ENCODE measurements around the gene IQCK. TPM values are rescaled to one million over a fixed set of nuclear protein-coding genes. Genes with fewer than 3 reads are reported as not detected.

Gene IQCK
- total RNA-seq, 2 donors from 2014 or later, result 7.5 to 14.4 TPM

DNA sequence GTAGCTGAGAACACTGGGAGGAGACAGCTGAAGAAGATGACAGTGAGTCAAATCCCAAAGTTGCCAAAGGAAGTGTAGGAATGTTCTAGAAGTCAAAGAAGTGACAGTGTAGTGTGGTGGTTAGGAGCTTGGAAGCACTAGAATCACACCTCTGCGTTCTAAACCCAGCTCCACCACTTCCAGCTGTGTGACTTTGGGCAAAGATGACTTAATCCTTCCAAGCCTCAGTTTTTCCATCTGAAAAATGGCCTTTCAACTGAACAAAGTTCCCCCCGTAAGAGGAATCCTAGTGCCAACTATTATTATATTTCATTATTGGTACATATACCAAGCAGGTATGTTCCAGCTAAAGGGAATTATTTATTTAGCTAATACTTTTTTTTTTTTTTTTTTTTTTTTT is 56.0 kb downstream of the IQCK start:
- Histone ChIP-seq H3K4me3 (no peak overlapping the region), H3K27ac (no peak overlapping the region), H3K4me1 (peaks cover 0 to 6% of the 10 kb centered on the region in 2 donors), H3K27me3 (no peaks in the 10 kb centered on the region), H3K36me3 (peaks cover 4% of the 10 kb centered on the region), H3K9me3 (no peaks in the 10 kb centered on the region)
- no peak for DNase-seq (ENCODE audit: low spot score)
- TF ChIP-seq, protein P1, sequence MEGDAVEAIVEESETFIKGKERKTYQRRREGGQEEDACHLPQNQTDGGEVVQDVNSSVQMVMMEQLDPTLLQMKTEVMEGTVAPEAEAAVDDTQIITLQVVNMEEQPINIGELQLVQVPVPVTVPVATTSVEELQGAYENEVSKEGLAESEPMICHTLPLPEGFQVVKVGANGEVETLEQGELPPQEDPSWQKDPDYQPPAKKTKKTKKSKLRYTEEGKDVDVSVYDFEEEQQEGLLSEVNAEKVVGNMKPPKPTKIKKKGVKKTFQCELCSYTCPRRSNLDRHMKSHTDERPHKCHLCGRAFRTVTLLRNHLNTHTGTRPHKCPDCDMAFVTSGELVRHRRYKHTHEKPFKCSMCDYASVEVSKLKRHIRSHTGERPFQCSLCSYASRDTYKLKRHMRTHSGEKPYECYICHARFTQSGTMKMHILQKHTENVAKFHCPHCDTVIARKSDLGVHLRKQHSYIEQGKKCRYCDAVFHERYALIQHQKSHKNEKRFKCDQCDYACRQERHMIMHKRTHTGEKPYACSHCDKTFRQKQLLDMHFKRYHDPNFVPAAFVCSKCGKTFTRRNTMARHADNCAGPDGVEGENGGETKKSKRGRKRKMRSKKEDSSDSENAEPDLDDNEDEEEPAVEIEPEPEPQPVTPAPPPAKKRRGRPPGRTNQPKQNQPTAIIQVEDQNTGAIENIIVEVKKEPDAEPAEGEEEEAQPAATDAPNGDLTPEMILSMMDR (IDR thresholded peaks at IDR 0.05), result no peak

DNA sequence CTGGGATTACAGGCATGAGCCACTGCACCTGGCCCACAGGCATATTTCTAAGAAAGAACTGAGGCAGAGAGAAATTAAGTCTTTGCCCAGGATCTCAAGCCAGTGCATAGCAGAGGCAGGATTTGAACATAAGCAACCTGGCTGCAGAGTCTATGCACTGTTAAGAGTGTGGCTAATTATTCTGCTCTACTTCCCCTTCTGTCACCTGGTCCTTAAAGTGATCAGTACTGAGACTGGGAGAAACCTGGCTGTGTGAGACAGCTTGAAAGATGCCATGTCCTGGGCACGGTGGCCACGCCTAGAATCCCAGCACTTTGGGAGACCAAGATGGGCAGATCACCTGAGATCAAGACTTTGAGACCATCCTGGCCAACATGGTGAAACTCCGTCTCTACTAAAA is 58.1 kb downstream of the IQCK start:
- Histone ChIP-seq H3K27me3 (no peaks in the 10 kb centered on the region), H3K9me3 (no peaks in the 10 kb centered on the region), H3K4me1 (peaks cover 0 to 6% of the 10 kb centered on the region in 2 donors), H3K27ac (no peak overlapping the region), H3K4me3 (no peak overlapping the region), H3K36me3 (no peaks in the 10 kb centered on the region)
- TF ChIP-seq, protein P1 (IDR thresholded peaks at IDR 0.05), result no peak
- DNase-seq (ENCODE audit: low spot score), result no peak

DNA sequence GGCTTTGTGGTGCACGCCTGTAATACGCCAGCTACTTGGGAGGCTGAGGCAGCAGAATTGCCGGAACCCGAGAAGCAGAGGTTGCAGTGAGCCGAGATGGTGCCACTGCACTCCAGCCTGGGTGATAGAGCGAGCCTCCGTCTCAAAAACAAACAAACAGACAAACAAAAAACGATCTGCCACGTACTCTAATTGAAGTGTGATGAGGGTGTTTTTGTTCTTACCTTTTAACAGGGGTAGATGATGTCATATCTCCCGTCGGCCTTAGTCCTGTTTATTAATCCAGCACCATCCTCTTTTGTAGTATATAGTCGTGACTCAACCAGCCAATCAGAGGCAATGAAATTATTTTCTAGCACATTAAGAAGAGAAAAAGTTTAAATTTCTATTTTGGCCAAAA is 58.5 kb downstream of the IQCK start:
- no peak for DNase-seq (ENCODE audit: low spot score)
- no peaks in the 10 kb centered on the region for H3K27me3 ChIP-seq
- no peaks in the 10 kb centered on the region for H3K36me3 ChIP-seq
- no peaks in the 10 kb centered on the region for H3K9me3 ChIP-seq
- H3K4me3 ChIP-seq, result no peak overlapping the region
- TF ChIP-seq, protein P1 (IDR thresholded peaks at IDR 0.05), result no peak
- H3K27ac ChIP-seq, result no peak overlapping the region
- H3K4me1 ChIP-seq, result peaks cover 0 to 6% of the 10 kb centered on the region in 2 donors

DNA sequence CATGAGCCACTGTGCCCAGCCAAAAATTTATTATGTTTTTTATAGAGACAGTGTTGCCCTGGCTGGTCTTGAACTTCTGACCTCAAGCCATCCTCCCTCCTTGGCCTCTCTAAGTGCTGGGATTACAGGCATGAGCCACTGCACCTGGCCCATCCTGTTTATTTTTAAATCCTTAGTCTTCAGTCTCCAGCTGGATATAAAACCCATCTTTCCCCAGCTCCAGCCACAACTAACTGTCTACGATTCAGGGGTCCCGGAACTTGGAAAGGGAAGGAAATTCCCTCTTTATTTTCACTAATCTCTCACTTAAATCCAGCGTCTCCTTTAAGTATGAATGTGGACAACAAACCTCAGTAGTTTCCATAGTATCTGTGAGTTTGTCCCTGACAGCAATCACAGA is 62.2 kb downstream of the IQCK start:
- Histone ChIP-seq H3K4me1 (peaks cover 0 to 19% of the 10 kb centered on the region in 2 donors), H3K9me3 (no peaks in the 10 kb centered on the region), H3K36me3 (no peaks in the 10 kb centered on the region), H3K27me3 (no peaks in the 10 kb centered on the region), H3K27ac (no peak overlapping the region), H3K4me3 (no peak overlapping the region)
- TF ChIP-seq, protein P1 (IDR thresholded peaks at IDR 0.05), result no peak
- no peak for DNase-seq (ENCODE audit: low spot score)

DNA sequence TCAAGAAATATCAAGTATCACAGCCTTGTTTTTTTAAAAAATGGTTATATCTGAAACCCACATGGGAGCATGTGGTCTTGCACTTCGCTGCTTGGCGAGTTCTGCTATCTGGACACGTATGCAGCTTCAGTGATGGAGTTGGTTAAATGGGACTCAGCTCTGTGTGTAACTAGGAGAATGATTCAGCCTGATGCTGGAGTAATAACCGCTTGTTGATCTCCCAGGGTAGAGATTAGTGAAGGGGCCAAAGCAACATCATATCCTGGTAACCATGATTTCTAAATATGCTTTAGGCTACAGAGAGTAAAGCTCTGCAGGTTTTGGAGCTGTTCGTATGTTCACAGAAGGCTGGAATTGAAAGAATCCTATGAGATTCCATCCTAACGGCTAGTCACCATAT is 63.2 kb downstream of the IQCK start:
- no peaks in the 10 kb centered on the region for H3K27me3 ChIP-seq
- peaks cover 0 to 19% of the 10 kb centered on the region in 2 donors for H3K4me1 ChIP-seq
- H3K36me3 ChIP-seq, result no peaks in the 10 kb centered on the region
- no peaks in the 10 kb centered on the region for H3K9me3 ChIP-seq
- DNase-seq (ENCODE audit: low spot score), result no peak
- H3K4me3 ChIP-seq, result no peak overlapping the region
- H3K27ac ChIP-seq, result no peak overlapping the region
- TF ChIP-seq, protein P1 (IDR thresholded peaks at IDR 0.05), result no peak

Data from right atrium auricular region (tissue), 2 donors.